DMS53 treated with DMSO at 0.1 percent for 48 hours (cell line): Measurements from ENCODE around the gene SCNN1B.
"Not testable (repeated sequence)": the region's sequence is repeated elsewhere in the genome, so short reads cannot be mapped to it uniquely, and the experiment has no call there.

Experiments used
- DNase-seq: peaks from one replicate; lab custom pipeline; 2025; ENCODE audit not compliant: unreplicated experiment; lab: John Stamatoyannopoulos, UW

Gene SCNN1B

DNA sequence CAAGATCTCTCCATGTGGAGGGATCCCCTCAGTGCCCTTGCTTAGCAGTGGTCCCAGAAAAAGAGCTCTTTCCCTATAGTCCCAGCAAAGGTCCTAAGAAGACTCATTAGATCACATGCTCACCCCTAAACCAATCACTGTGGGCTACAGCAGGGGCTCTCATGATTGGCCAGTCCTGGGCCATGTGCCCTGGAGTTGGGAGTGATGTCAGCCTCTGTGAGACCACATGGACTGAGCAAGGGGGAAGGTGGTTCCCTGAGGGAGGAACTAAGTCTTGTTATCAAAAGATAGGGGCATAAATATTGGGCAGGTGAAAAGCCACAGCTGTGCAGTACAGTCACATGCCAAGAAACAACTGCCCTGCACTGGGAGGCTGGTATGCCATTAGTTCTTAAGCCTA lies 51.3 kb downstream of the SCNN1B start:
- no peak for DNase-seq

DNA sequence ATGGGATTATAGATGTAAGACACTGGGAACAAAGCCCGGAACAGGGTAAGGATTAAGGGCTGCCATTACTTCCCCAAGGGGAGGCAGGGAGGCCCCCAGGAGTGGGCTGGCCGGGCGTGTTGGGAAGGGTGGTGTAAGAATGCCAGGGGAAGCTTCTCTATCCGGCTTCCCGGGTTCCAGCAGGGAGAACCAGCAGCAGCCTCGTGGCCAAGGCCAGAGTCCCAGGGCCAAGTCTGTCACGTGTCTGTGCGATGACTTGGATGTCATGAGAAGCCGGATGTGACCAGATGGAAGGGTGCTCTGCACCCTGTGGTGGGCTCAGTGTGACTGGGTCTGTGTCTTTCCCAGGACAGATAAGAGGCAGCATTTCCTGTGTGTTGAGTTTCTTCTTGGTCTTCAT lies 52.1 kb downstream of the SCNN1B start:
- no peak for DNase-seq

DNA sequence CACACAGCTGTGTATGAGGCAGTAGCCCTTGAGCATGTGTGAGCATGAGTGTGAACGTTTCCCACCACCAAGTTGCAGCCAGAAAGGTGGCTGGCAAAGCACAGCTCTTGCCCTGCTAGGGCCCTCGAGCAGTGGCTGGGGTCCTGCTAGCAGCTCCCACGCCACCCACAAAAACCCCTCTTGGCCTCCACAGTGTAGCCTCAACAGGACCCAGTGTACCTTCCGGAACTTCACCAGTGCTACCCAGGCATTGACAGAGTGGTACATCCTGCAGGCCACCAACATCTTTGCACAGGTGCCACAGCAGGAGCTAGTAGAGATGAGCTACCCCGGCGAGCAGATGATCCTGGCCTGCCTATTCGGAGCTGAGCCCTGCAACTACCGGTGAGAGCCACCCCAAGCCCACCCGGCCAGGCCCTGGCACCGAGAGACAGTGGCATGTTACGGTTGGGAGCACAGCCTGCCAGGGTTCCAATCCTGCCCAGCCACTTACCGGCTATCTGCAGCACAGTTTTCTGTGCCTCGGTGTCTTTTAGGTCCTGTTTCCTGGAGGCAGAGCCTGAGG lies 53.1 kb downstream of the SCNN1B start:
- DNase-seq = no peak

DNA sequence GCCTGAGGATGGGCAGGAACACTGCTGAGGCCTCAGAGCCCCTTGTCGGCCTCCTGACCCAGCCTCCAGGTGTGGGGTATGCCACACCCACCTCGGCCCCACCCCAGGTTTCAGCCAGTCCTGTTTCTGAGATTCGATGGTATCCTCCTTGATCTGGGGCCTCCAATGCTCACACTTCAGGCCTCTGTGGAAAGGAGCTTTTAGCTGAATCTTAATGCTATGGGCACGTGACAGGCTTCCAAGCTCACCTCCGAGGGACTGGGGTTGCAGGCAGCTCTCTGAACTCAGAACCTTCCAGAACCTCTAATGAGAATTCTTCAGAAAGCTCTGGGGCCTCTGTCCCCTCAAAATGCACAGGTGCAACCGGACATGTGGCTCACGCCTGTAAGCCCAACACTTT lies 54.8 kb downstream of the SCNN1B start:
- no peak for DNase-seq

DNA sequence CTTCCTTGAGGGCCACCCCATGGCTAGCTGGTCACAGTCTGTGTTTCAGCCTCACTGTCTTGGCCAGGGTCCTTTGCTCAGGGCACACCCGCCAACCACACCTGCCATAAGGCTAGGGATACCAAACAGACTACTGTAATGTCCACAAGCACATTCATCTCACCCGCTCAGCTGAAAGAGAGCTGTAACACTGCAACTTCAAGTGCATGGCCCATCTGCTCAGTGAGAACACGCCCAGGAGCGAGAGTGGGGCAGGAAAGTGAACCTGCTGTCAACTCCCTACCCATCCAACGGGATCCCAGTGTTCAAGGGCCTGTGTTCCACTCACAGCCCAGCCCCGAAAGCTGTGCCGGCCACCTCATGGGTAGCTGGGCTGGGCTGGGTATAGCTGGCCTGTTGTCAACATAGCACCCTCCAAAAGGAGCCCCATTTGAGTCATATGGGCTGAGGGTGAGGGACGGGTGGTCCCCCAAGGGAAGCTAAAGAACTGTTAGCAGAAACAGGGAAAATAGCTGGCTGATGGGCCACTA lies 55.7 kb downstream of the SCNN1B start:
- peak; percentile 29 for DNase-seq

DNA sequence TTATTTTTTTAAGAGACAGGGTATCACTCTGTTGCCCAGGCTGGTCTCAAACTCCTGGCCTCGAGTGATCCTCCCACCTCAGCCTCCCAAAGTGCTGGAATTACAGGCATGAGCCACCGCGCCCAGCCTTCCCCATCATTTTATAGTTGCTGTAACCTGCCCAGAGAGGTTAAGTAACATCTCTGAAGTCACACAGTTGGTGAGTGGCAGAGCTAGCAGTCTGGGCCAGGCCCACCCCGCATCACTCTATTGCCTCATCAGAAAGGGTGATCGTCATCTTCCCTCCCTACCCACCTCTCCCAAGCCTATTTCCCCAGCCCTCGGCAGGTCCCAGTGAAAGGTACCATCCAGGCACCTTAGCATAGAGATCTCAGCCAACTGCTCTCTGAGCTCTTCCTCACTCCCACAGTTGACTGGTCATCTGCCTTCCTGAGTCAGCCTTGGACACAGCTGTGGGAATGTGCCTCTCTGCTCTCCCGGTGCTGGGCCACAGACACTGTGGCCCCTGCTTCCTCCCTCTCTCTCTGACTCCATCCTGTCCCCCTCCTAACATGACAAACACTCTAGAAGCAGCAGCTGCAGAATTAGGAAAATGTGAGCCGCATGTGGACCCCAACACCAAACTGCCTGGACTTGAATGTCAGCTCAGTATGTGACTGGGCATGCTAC lies 57.1 kb downstream of the SCNN1B start:
- no peak for DNase-seq

DNA sequence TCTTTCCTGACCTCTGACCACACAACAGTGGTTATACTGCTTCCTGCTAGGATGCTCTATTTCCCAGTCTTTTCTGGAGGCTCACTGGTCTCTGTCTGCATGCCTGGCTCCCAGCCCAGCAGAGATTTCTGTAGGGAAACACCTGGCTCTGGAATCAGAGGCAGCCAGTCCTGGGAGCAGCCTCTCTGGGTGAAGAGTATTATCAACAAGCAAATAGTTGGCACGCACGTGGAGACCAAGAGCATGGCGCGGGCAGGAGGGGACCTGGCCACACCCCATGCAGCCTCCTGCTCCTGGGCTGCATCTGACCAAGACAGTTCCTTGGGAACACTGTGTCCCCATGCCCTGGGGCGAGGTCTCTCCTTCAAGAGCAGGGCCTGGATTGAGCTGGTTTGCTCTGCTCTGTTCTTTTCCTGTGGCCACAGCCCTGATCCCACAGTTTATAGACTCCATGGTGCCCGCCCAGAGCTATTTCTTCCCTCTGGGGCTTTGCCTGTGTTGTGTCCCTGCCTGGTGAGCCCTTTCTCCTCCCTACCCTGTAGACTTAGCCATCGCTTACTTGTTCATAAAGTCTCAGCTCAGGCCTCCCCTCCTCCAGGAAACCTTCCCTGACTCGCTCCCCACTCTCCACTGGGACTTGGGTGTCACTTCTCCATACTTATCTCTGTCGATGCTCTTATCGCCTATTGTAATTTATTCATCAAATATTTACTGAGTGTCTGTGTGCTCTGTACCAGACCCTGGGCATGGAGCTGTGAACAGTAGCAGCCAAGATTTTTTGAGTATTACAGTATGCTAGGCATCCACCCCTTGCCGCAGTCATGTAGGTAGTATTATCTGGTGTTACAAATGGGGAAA lies 60.6 kb downstream of the SCNN1B start:
- peak; percentile 87 for DNase-seq

DNA sequence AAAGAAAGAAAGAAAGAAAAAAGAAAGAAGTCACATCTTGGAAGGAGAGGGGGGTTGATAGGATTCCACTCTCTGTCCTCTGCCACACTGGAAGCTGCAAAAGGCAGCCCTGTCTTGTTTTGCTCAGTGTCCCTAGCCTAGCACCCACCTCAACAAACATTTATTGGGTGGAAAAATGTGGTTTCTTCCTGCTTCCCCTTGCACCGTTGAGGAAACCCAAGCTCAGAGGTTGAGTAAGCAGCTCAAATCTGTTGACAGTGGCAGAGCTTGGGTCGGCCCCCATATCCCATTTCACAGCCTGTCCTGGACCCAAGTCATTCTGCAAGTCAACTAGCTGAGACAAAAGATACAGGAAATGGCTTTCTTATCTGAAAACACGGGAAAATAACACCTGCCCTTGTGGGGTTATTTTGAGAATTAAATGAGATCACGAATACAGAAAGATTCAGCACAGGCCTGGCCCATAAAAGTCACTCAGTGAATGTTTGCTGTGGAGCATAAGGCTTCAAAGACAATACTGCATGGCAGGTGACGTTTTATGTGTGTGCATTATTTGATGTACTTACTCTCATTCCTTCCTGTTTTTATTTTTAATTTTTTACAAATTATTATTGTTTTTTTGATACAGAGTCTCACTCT lies 63.6 kb downstream of the SCNN1B start:
- peak; percentile 64 for DNase-seq

DNA sequence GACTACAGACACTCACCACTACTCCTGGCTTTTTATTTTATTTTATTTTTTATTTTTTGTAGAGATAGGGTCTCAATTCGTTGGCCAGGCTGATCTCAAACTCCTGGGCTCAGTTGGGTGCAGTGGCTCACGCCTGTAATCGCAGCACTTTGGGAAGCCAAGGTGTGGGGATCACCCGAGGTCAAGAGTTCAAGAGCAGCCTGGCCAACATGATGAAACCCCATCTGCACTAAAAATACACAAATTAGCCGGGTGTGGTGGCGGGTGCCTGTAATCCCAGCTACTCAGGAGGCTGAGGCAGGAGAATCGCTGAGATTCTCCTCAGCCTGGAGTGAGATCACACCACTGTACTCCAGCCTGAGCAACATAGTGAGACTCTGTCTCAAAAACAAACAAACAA lies 64.2 kb downstream of the SCNN1B start:
- not testable (repeated sequence) for DNase-seq

DNA sequence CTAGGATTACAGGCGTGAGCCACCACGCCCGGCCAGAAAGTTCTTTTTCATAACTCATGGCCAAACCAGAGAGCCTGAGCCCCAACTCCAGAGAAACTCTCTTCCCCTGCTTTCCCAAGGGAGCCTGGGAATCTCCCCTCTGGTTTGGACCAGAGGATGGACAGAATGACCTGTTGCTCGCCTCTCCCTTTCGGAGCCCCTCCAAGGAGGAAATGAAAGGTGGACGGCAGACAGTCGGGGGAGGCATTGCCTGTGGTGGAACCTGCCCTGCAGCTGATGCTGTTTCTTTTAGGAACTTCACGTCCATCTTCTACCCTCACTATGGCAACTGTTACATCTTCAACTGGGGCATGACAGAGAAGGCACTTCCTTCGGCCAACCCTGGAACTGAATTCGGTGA lies 65.5 kb downstream of the SCNN1B start:
- DNase-seq = no peak

DNA sequence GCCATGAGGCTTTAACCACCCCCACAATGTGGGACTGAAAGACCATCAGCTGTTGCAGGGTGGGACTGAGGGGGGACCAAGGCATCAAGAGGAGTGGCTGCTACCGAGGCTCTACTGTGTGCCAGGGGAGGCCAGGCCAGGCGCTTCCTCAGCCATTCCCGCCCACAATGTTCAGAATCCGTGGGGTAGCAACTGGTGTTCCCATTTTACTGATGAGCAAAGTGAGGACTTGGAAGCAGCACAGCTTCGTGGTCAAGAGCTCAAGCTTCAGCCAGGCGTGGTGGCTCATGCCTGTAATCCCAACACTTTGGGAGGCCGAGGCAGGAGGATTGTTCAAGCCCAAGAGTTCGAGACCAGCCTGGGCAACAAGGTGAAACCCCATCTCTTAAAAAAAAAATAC lies 65.9 kb downstream of the SCNN1B start:
- no peak for DNase-seq

DNA sequence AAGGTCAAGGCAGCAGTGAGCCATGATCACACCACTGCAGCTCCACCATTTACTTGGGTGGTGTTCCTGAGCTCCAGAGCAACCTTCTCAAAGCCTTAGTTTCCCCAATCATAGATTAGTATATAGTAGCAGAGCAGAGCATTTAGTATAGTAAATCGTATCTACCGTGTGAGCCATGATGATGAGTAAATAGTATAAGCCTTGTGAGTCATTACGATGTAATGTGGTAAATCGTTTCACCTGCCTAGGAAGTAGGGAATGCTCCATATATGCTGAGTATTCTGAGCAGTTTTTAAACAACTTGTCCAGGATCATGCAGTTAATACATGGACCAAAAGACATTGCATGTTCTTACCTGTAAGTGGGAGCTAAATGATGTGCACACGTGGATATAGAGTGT lies 66.4 kb downstream of the SCNN1B start:
- peak; percentile 71 for DNase-seq

DNA sequence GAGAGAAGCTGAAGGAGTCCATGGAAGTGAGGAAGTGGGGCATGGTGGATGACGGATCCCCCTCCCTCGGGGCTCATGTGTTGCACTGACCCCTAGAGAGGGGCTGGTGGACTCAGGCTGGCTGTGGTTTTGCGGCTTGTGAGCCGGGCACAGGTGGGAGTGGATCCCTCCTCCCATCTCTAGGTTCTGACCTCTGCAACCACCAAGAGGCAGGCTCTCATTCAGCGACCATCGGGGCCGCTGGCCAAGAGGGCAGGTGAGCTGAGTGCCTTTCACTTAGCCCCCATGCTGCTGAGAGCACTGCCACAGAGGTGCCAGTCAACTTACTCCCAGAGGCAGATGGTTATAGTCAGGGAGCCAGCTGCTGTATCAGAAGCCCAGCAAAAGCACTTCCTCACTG lies 67.3 kb downstream of the SCNN1B start:
- DNase-seq = no peak

DNA sequence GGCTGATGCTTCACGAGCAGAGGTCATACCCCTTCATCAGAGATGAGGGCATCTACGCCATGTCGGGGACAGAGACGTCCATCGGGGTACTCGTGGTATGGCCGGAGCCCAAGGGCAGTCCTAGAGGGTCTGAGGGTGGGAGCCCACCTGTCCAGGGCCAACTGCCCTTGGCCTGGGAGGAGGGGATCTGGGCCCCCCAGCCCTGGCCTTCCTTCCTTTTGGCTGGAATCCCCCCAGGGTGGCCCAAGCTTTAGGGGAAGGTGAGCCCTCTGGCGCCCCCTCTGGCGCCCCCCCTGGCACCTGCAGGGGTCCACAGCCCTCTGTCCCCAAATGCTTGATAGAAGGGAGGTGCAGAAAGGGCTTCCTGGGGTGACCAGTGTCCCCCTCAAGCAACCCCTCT lies 69.3 kb downstream of the SCNN1B start:
- DNase-seq = no peak

DNA sequence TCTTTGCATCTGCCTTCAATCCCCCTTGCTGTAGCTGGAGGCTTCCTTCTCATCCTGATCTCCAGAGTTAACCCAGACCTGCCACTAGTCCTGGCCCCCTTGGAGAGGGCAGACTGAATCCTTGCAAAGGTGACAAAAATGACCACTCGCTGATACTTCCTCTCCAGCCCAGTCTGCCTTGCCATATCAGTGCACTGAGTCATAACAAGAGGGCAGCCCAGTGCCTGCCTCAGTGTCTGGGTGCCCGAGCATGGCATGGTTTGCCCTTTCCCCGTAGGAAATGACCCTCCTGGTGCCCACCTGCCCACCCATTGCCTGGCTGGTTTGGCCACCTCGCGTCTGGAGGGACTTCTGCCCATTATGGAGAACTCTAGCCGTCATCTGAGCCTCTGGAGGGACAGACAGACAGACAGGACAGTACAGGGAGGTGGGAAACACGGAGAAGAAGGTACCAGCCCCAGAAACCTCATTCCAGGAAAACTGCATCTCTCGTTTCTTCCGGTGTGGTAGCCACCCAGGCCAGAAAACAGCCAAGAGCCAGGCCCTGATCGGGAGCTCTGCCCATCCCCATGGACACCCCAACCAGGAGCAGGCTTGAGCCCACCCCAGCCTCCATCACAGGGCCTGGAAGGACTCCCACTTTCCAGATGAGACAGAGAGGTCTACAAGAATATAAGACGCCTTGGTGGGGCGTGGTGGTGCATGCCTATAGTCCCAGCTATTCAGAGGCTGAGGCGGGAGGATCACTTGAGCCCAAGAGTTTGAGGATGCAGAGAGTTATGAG lies 71.5 kb downstream of the SCNN1B start:
- DNase-seq = no peak

DNA sequence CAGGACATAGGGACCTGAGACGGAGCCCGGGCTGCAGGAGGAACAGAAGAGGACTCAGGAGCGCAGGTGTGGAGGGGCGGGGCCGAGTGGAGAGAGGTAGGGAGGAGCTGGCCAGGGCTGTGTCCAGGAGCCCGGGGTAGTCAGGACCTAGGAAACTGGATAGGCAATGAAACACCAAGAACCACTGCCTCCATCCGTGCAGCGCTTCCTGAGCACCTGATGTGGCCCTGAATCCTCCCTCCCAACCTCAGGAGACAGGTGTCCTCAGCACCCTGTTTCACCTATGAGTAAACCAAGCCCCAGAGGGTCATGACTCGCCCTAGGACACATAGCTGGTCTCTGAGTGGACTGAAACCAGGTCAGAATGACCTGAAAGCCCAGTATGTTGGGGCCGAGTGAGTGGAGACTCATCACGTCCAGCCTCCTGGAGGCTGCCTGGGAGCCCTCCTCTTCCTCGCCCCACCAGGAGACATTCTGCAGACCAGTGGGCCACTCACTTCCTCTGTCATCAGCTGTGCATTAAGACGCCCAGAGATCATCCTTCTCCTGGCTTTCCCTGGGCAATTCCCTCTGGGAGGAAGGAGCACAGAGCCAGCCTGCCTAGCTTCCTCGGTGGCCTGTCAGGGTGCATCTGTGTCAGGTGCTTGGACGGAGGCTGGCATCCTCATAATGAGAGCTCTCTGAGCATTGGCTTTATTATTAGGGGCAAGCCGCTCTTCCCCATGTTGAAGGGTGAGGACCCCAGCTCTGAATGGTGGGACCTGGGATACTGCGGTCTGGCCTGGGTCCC lies 72.8 kb downstream of the SCNN1B start:
- peak; percentile 52 for DNase-seq

DNA sequence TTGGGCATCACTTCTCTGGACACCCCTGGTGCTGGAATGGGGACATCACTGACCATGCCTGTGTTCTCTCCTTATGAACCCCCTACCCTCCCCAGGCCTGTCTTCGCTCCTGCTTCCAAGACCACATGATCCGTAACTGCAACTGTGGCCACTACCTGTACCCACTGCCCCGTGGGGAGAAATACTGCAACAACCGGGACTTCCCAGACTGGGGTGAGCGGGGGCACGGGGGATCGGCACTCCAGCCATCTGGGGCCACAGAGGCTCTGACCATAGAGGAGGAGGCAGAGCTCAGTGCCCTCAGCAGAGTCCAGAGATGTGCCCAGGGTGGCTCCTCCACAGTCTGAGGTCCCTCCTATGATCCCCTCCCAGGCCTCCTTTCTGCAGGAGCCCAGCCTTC lies 73.5 kb downstream of the SCNN1B start:
- no peak for DNase-seq

DNA sequence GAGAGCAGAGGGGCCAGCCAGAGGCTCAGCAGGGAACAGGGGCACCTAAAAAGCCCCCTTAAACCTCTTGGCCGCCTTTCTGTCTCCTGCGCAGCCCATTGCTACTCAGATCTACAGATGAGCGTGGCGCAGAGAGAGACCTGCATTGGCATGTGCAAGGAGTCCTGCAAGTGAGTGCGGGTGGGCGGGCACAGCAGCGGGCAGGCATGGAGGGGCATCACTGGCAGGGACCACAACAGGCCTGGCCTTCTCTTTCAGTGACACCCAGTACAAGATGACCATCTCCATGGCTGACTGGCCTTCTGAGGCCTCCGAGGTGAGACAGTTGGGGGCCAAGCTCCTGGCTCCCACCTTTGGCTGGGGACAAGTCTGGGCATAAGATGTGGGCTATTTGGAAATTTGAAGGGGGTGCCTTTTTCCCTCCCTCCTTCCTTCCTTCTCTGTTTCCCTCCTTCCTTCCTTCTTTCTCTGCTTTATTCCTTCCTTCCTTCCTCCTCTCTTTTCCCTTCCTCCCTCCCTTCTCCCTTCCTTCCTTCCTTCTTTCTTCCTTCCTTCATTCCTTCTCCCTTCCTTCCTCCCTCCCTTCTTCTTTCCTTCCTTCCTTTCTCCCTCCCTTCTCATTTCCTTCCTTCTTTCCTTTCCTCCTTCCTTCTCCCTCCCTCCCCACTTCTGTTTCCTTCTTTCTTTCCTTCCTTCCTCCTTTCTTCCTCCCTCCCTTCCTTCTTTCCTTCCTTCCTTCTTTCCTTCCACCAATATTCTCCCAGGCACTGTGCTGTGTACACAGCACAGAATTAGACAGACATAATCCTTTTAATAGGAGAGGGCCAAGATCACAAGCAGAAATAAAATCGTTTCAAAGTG lies 75.2 kb downstream of the SCNN1B start:
- DNase-seq = no peak

DNA sequence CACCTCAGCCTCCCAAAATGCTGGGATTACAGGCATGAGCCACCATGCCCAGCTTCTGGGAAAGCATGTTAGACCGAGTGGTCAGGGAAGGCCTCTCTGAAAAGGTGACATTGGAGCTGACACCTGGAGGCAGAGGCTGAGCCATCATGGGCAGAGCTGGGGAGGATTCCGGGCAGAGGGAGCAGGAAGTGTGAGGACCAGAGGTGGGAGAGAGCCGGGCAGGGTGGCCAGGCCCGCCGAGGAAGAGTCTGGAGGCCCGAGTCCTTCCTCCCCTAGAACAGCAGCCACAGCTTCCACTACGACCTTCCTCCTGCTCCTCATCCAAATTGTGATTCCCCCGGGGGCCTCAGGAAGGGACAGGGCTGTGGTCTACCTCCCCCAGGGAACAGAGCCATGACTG lies 76.2 kb downstream of the SCNN1B start:
- no peak for DNase-seq
